ENCODE data around the gene TAF1.

DNA sequence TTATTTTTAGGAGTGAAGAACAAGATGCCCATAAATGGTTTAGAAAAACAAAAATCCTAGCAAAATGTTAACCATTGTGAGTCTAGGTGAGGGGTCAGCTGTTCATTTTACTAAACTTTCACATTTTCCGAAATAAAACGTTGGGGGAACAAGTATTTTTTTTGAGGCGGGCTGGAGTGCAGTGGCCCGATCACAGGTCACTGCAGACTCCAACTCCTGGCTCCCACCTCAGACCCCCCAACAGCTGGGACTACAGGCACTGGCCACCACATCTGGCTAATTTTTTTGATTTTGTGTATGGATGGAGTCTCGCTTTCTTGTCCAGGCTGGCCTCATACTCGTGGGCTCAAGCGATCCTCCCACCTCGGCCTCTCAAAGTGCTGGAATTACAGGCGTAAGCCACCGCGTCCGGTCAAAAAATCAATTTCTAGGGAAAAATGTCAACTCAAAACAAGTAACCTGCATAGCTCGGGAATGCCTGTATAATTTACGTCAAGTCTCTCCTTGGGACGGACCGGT is 742 bp upstream of the TAF1 start:
- TF ChIP-seq EZH2 (IDR thresholded peaks at IDR 0.05), result no peak
- TF ChIP-seq, protein P1, sequence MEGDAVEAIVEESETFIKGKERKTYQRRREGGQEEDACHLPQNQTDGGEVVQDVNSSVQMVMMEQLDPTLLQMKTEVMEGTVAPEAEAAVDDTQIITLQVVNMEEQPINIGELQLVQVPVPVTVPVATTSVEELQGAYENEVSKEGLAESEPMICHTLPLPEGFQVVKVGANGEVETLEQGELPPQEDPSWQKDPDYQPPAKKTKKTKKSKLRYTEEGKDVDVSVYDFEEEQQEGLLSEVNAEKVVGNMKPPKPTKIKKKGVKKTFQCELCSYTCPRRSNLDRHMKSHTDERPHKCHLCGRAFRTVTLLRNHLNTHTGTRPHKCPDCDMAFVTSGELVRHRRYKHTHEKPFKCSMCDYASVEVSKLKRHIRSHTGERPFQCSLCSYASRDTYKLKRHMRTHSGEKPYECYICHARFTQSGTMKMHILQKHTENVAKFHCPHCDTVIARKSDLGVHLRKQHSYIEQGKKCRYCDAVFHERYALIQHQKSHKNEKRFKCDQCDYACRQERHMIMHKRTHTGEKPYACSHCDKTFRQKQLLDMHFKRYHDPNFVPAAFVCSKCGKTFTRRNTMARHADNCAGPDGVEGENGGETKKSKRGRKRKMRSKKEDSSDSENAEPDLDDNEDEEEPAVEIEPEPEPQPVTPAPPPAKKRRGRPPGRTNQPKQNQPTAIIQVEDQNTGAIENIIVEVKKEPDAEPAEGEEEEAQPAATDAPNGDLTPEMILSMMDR (IDR thresholded peaks at IDR 0.05), result no peak
- TF ChIP-seq EZH2phosphoT487 (IDR thresholded peaks at IDR 0.05), result no peak

Data from neural progenitor cell (in vitro differentiated cells).